Thyroid gland (tissue), 4 donors: Measurements from ENCODE around the gene PRELID1.

Source experiments
- CTCF ChIP-seq, 6 experiments: fragments of 200-600 bp in 3 of 6; fragments of 450-650 bp in 3 of 6; sonication (generic) in 3 of 6; IDR thresholded peaks; one replicate each; pipeline ENCODE4 v1.5.1; 2016 to 2019; ENCODE audit warnings: antibody characterized with exemption in 6 of 6, mild to moderate bottlenecking in 2 of 6, inconsistent platforms in 1 of 6, moderate library complexity in 1 of 6
- POLR2A ChIP-seq, 2 donors: fragments of 450-650 bp; IDR thresholded peaks; one replicate each; pipeline ENCODE4 v1.6.1; 2017; ENCODE audit warnings: antibody characterized with exemption in 2 of 2, mild to moderate bottlenecking in 2 of 2, moderate library complexity in 1 of 2

- TF ChIP-seq CTCF (IDR thresholded peaks at IDR 0.05) (no peak), POLR2A (IDR thresholded peaks at IDR 0.05) (no peak)
Measured at GRCh38 chr5:177354256-177354655, 50.7 kb downstream of the PRELID1 start.
